Tibial artery (tissue), 4 donors: ENCODE data around the gene PGM2.

Experiments used
- DNase-seq, 2 donors: peaks; one replicate each; pipeline ENCODE4 v3.0.0-alpha.2; 2019
- H3K27ac ChIP-seq, 2 donors: fragments of 200-600 bp; sonication (generic) in 1 of 2; 1 replicate in 1 of 2; 2 replicates in 1 of 2; pipeline ENCODE4 v1.5.1; 2018 to 2019; ENCODE audit warnings: mild to moderate bottlenecking in 1 of 2
- H3K27me3 ChIP-seq, 2 donors: fragments of 200-600 bp; sonication (generic) in 1 of 2; one replicate each; pipeline versions ENCODE4 v1.5.1 to v1.6.0; 2016 to 2019
- H3K36me3 ChIP-seq, 3 donors: fragments of 200-600 bp; sonication (generic) in 2 of 3; one replicate each; pipeline ENCODE4 v1.5.1; 2016 to 2019; ENCODE audit warnings: mild to moderate bottlenecking in 2 of 3
- H3K4me1 ChIP-seq, 4 donors: fragments of 200-600 bp; sonication (generic) in 2 of 4; 1 replicate in 3 of 4; 2 replicates in 1 of 4; pipeline ENCODE4 v1.5.1; 2016 to 2019
- H3K4me3 ChIP-seq, 2 donors: fragments of 200-600 bp; sonication (generic) in 1 of 2; 1 replicate in 1 of 2; 2 replicates in 1 of 2; pipeline ENCODE4 v1.5.1; 2018 to 2019; ENCODE audit warnings: mild to moderate bottlenecking in 2 of 2
- H3K9me3 ChIP-seq, 3 donors: fragments of 200-600 bp; sonication (generic) in 1 of 3; one replicate each; pipeline ENCODE4 v1.5.1; 2016 to 2019
- CTCF ChIP-seq, 2 experiments: fragments of 200-600 bp in 1 of 2; fragments of 450-650 bp in 1 of 2; IDR thresholded peaks; one replicate each; pipeline ENCODE4 v1.5.1; 2017 to 2019; ENCODE audit warnings: antibody characterized with exemption in 2 of 2, mild to moderate bottlenecking in 1 of 2, moderate library complexity in 1 of 2
- intact Hi-C: fragments of 100-400 bp; cut with DNase I; formaldehyde crosslinking; loops from one replicate; pipeline ENCODE4 v1.15.0; 2023; ENCODE audit warnings: low total_unique reads

Gene PGM2

GRCh38 chr4:37836274-37836673, 9.8 kb downstream of the PGM2 start:
- TF ChIP-seq CTCF (IDR thresholded peaks at IDR 0.05) = no peak
- no peak for DNase-seq
- Histone ChIP-seq H3K27me3 (no peaks in the 10 kb centered on the region), H3K4me1 (peaks cover 0 to 10% (median 0%) of the 10 kb centered on the region in 4 donors), H3K36me3 (peaks cover 25 to 89% (median 52%) of the 10 kb centered on the region in 3 donors), H3K27ac (no peak overlapping the region), H3K4me3 (no peak overlapping the region), H3K9me3 (no peaks in the 10 kb centered on the region)
- intact Hi-C loops = no loop called here

- TF ChIP-seq CTCF (IDR thresholded peaks at IDR 0.05) = no peak
- Histone ChIP-seq H3K9me3 (no peaks in the 10 kb centered on the region), H3K4me3 (no peak overlapping the region), H3K36me3 (peaks cover 25 to 89% (median 51%) of the 10 kb centered on the region in 3 donors), H3K27me3 (no peaks in the 10 kb centered on the region), H3K27ac (no peak overlapping the region), H3K4me1 (peaks cover 0 to 10% (median 0%) of the 10 kb centered on the region in 4 donors)
- intact Hi-C loops = no loop called here
- DNase-seq = no peak
Observed at GRCh38 chr4:37836838-37837440, 10.5 kb downstream of the PGM2 start.

GRCh38 chr4:37837446-37837845, 11.0 kb downstream of the PGM2 start:
- intact Hi-C loops = no loop called here
- no peaks in the 10 kb centered on the region for H3K9me3 ChIP-seq
- DNase-seq = no peak
- peaks cover 0 to 10% (median 0%) of the 10 kb centered on the region in 4 donors for H3K4me1 ChIP-seq
- H3K4me3 ChIP-seq = no peak overlapping the region
- H3K36me3 ChIP-seq = peaks cover 27 to 85% (median 47%) of the 10 kb centered on the region in 3 donors
- H3K27ac ChIP-seq = no peak overlapping the region
- TF ChIP-seq CTCF (IDR thresholded peaks at IDR 0.05) = no peak
- no peaks in the 10 kb centered on the region for H3K27me3 ChIP-seq

GRCh38 chr4:37839426-37839825, 12.9 kb downstream of the PGM2 start:
- no peaks in the 10 kb centered on the region for H3K27me3 ChIP-seq
- H3K36me3 ChIP-seq = peaks cover 30 to 79% (median 45%) of the 10 kb centered on the region in 3 donors
- DNase-seq = no peak
- no peaks in the 10 kb centered on the region for H3K9me3 ChIP-seq
- no peak overlapping the region for H3K4me3 ChIP-seq
- H3K27ac ChIP-seq = no peak overlapping the region
- H3K4me1 ChIP-seq = peaks cover 0 to 10% (median 0%) of the 10 kb centered on the region in 4 donors
- TF ChIP-seq CTCF (IDR thresholded peaks at IDR 0.05) = no peak
- intact Hi-C loops = no loop called here

GRCh38 chr4:37844204-37844603, 17.7 kb downstream of the PGM2 start:
- Histone ChIP-seq H3K9me3 (no peaks in the 10 kb centered on the region), H3K4me3 (no peak overlapping the region), H3K27me3 (no peaks in the 10 kb centered on the region), H3K36me3 (peaks cover 36 to 80% (median 64%) of the 10 kb centered on the region in 3 donors), H3K4me1 (no peaks in the 10 kb centered on the region), H3K27ac (no peak overlapping the region)
- intact Hi-C loops = no loop called here
- no peak for TF ChIP-seq CTCF (IDR thresholded peaks at IDR 0.05)
- no peak for DNase-seq
